Measurements from ENCODE around the gene LYPD3.
A peak's percentile ranks its signal among the peaks of the same experiment; 100 is the strongest.
"Not testable (repeated sequence)": the region's sequence is repeated elsewhere in the genome, so short reads cannot be mapped to it uniquely, and the experiment has no call there.

LYPD3 gene

GRCh38 chr19:43461303-43461702, 4.1 kb downstream of the LYPD3 start:
- no peak for DNase-seq (ENCODE audit: low read depth)

DNA sequence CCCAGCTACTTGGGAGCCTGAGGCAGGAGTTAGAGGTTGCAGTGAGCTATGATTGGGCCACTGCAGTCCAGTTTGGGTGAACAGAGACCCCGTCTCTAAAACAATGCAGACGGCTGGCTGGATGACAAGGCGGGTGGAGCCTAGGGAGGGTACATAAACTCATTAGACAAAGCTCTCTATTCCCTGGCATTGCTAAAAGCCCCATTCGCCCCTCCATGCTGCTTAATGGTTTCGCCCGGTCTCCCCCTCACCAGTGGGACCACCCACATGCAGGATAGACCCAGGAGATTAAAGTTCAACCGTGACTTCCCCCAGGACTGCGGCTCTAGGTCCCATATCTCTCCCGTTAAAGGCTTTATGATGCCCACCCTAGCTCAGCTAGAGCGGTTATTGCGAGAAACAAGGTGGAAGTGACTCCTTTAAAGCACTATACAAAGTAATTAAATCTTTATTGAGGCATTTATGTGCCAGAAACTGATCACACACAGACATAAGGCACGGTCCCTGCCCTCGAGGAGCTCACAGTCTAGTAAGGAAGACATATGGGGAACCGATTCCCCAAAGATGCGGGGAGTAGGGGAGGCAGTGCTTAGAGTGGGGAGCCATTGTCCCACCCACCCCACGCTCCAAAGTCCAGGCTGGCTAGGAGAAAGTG, 4.9 kb downstream of the LYPD3 start:
- no peak for DNase-seq (ENCODE audit: low read depth)

DNA sequence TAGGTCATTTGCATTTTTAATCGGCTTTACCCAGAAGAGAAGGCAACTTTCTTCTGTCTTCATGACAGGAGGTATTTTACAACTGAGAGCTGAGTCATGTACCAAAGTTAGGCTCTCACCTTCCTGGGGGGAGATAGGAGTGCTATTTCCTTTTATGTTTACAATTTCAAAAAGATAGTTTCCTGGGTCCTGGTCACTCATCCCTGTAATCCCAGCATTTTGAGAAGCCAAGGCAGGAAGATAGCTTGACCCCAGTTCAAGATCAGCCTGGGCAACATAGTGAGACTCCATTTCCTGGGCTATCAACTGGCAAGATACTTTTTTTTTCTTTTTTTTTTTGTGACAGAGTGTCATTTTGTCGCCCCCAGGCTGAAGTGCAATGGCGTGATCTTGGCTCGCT, 7.6 kb downstream of the LYPD3 start:
- DNase-seq (ENCODE audit: low read depth) = no peak

- DNase-seq (ENCODE audit: low read depth) = no peak
Measured at GRCh38 chr19:43455321-43456113, 9.9 kb downstream of the LYPD3 start.

GRCh38 chr19:43454031-43454430, 11.4 kb downstream of the LYPD3 start:
- DNase-seq (ENCODE audit: low read depth) = no peak

DNA sequence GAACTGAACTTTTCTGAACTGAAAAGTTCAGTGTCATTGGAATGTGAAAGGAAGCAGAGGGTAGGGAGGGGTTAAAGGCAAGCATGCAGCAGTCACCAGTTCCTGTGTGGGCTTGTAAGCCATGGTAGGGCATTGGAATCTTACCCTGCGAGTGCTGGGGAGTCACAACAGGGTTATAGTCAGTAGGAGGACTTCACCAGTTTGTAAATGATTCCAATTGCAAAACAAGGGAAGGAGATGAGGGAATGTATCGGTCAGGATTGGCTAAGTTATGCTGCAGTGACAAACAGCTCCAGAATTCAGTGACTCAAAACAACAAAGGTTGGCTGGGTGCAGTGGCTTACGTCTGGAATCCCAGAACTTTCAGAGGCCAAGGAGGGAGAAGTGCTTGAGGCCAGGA, 12.8 kb downstream of the LYPD3 start:
- DNase-seq (ENCODE audit: low read depth) = no peak

DNA sequence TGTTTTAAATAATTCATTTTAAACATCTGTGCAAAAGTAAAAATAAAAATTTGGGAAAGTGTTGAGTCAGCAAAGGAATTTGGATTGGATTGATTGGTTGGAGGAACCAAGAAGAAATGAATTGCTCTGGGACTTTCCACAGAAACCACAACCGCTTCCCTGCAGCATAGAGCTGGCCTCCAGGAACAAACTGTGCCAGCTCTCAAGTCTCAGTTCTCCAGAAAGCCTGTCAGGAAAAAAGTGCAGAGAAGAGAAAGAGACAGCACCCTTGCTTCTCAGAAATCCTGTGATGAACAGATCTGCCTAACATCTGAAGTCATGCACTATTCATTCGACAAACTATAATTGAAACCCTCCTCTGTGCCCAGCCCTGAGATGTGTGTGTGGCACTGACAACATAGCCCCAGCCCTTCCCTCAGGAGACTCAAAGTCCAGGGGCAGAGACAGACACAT, 14.8 kb downstream of the LYPD3 start:
- DNase-seq (ENCODE audit: low read depth) = peak; percentile 59

DNA sequence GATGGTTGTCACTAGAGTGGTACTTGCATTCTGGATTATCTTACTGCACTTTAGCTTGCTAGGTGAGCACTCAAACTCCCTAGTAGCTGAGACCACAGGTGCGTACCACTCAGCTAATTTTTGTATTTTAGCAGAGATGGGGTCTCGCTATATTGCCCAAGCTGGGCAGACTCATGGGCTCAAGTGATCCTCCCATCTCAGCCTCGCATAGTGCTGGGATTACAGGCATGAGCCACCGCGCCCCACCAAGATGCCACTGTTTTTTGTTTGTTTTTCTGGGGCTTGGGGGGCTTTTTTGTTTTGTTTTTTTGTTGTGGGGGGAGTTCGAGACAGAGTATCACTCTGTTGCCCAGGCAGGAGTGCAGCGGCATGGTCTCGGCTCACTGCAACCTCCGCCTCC, 17.8 kb downstream of the LYPD3 start:
- no peak for DNase-seq (ENCODE audit: low read depth)

GRCh38 chr19:43446746-43447489, 18.5 kb downstream of the LYPD3 start:
- DNase-seq (ENCODE audit: low read depth) = peak; percentile 48

GRCh38 chr19:43445426-43445825, 20.0 kb downstream of the LYPD3 start:
- DNase-seq (ENCODE audit: low read depth) = no peak

DNA sequence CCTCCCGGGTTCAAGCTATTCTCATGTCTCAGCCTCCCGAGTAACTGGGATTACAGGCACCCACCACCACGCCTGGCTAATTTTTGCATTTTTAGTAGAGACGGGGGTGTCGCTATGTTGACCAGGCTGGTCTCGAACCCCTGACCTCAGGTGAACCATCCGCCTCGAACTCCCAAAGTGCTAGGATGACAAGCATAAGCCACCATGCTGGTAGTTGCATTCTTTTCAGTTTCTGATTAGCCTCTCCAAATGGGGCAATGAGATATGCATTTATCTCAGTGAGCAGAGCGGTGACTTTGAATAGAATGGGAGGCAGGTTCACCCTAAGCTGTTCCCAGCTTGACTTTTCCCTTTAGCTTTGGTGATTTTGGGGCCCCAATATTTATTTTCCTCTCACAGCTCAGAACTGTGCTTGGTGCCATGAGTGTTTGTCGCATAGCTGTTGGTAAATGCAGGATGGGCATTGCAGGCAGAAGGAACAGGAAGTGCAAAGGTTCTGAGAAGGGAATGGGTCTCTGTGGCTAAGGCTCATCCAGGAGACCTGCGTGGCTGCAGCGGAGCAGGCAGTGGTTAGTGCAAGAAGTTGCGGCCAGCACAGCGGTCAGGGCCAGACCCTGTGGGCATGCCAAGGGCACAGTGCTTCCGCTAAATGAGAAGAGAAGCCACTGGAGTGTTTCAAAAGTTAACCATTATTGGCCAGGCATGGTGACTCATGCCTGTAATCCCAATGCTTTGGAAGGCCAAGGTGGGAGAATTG, 20.7 kb downstream of the LYPD3 start:
- no peak for DNase-seq (ENCODE audit: low read depth)

GRCh38 chr19:43444091-43444490, 21.3 kb downstream of the LYPD3 start:
- not testable (repeated sequence) for DNase-seq (ENCODE audit: low read depth)

DNA sequence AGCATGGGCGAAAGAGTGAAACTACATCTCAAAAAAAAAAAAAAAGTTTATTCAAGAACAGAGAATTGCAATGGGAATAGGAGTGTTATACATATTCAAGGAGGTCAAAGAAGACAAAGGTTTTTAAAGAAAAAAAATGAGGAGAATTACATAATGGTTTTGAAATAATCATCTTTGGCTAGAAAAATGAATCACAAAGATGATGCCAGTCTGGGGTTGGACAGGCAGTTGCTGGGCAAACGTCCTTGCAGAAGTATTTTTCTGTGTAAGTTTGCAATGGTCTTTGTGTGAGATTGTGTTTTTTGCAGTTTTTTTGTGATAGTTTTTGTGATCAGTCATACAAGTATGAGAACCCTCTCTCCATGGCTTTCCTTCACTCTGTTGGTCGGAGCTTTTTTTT, 23.7 kb downstream of the LYPD3 start:
- DNase-seq (ENCODE audit: low read depth) = no peak

- DNase-seq (ENCODE audit: low read depth) = no peak
Measured at GRCh38 chr19:43439709-43440063, 25.7 kb downstream of the LYPD3 start.

DNA sequence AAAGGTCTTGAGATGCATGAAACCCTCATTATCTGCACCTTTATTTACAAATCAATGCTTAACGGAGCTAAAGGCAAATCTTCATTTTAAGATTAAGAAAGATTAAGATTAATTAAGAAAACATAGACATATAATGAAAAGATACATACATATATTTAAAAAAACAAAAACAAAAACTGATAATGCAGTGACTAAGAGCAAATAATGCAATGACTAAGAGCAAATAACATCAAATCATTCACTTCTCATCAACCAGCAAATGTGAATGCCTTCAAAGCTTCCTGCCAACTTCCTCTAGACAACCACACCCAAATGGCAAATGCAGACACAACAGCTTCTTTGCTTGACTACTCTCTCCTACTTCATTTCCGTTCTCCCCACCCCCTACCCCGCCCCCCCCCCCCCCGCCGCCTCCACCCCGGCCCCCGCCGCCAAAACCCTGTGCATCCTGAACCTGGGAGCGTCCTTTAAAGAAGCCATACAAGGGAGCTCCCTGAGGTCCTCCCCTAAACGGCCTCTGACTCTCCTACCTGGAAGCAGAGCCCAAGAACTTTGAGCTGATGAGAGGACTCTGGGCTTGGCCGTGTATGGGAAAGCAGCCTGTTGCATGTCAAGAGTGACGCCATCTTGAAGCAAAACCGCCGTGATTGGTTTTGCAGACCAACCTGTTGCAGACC, 26.2 kb downstream of the LYPD3 start:
- DNase-seq (ENCODE audit: low read depth) = no peak

- DNase-seq (ENCODE audit: low read depth) = no peak
Measured at GRCh38 chr19:43438291-43439031, 26.9 kb downstream of the LYPD3 start.

DNA sequence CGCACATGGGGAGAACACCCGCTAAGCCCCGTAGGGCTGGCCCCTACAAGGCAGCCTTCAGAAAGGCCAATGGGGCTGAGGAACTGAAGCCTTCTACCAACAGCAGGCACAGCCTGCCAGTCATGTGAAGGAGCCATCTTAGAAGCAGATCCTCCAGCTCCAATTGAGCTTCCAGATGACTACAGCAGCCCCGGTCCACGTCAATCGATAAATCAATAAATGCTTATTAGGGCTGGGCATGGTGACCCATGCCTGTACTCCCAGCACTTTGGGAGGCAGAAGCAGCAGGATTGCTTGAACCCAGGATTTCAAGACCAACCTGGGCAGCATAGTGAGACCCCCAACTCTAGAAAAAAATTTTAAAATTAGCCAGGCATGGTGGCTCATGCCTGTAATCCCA, 27.7 kb downstream of the LYPD3 start:
- DNase-seq (ENCODE audit: low read depth) = no peak

DNA sequence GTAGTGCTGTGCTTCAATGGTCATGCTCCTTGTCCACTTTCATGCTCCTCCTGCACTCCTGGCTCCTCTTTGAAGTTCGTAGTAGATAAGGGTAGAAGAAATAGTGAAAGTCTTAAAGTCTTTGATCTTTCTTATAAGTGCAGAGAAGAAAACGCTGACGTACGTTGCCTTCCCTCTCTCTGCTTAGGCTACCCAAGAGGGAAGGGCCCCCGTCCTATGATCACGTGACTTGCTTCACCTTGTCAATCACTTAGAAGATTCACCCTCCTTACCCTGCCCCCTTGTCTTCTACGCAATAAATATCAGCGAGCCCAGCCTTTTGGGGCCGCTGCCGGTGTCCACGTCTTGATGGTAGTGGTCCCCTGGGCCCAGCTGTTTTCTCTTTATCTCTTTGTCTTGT, 28.1 kb downstream of the LYPD3 start:
- not testable (repeated sequence) for DNase-seq (ENCODE audit: low read depth)

DNA sequence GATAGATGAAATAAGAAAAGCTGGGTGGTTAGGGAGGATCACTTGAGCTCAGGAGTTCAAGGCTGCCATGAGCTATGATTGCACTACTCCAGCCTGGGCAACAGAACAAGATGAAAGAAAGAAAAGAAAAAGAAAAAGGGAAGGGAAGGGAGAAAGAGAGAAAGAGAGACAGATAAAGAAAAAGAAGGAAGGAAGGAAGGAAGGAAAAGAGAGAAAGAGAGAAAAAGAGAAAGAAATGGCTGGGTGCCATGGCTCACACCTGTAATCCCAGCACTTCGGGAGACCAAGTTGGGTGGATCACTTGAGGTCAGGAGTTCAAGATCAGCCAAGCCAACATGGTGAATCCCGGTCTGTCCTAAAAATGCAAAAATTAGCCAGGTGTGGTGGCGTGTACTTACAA, 29.6 kb downstream of the LYPD3 start:
- DNase-seq (ENCODE audit: low read depth) = no peak

DNA sequence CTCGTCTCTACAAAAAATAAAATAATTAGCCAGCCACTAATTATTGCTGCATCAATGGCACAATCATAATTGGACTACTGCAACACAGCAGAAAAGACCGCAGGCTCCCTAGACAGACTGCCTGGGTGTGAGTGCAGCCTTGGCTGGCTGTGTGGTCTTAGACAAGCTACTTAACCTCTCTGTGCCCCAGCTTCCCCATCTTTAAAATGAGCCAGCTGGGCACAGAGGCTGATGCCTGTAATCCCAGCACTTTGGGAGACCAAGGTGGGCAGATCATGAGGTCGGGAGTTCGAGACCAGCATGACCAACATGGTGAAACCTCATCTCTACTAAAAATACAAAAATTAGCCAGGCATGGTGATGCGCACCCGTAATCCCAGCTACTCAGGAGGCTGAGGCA, 31.7 kb downstream of the LYPD3 start:
- no peak for DNase-seq (ENCODE audit: low read depth)

DNA sequence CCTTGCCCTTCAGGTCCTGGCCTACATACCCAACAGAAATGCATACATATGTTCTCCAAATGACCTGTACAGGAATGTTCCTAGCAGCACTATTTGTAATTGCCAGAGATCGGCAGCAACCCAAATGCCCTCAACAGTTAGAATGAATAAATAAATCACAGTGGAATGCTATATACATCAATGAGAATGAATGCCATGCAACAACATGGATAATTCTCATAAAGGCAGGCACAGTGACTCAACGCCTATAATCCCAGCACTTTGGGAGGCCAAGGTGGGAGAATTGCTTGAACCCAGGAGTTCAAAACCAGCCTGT, 32.1 kb downstream of the LYPD3 start:
- DNase-seq (ENCODE audit: low read depth) = no peak
